CD4-positive, alpha-beta T cell (primary cell): Measurements from ENCODE around the gene TTN. TPM values are rescaled to one million over a fixed set of nuclear protein-coding genes. Genes with fewer than 3 reads are reported as not detected.

ENCODE experiments used
- ATAC-seq: fragments of 200-7000 bp; cut with Tn5 transposase; one replicate; pipeline ENCODE4 v1.10.0; 2022; ENCODE audit warnings: mild to moderate bottlenecking; ENCODE audit not compliant: poor library complexity
- CTCF ChIA-PET: fragments of 350-600 bp; sonication (Branson Sonifier 250); formaldehyde crosslinking; loops from one replicate; lab custom pipeline; 2021; ENCODE audit warnings: antibody characterized with exemption, inconsistent platforms; lab: Charles Lee
- POLR2A ChIA-PET: fragments of 350-600 bp; sonication (Branson Sonifier 250); formaldehyde crosslinking; loops from one replicate; lab custom pipeline; 2021; ENCODE audit warnings: antibody characterized with exemption, inconsistent platforms; lab: Charles Lee
- DNase-seq, 14 experiments: peaks; one replicate each; pipeline ENCODE4 v3.0.0-alpha.2; 2013 to 2020; ENCODE audit warnings: mixed read lengths in 2 of 14
- H3K27ac ChIP-seq, 2 donors: one replicate each; pipeline versions ENCODE4 v1.5.1 to v1.7.0; 2013; ENCODE audit warnings: low read length in 2 of 2, low read depth in 1 of 2, mild to moderate bottlenecking in 1 of 2
- H3K27me3 ChIP-seq, 2 experiments: 1 replicate in 1 of 2; 2 replicates in 1 of 2; pipeline versions ENCODE4 v1.6.1 to v1.7.0; 2013; ENCODE audit warnings: low read length in 2 of 2, control low read depth in 1 of 2, mild to moderate bottlenecking in 1 of 2, moderate library complexity in 1 of 2; ENCODE audit not compliant: insufficient read depth in 2 of 2, control insufficient read depth in 1 of 2
- H3K36me3 ChIP-seq: one replicate; pipeline ENCODE4 v1.6.1; 2013; ENCODE audit warnings: low read length, control low read depth; ENCODE audit not compliant: insufficient read depth
- H3K4me1 ChIP-seq: one replicate; pipeline ENCODE4 v1.6.1; 2013; ENCODE audit warnings: low read length, control low read depth; ENCODE audit not compliant: insufficient read depth
- H3K4me3 ChIP-seq: one replicate; pipeline ENCODE4 v1.5.1; 2013; ENCODE audit warnings: mild to moderate bottlenecking, low read length, moderate library complexity
- H3K9me3 ChIP-seq, 2 experiments: 1 replicate in 1 of 2; 2 replicates in 1 of 2; pipeline versions ENCODE4 v1.6.1 to v1.7.0; 2013; ENCODE audit warnings: low read length in 2 of 2, mild to moderate bottlenecking in 2 of 2, control low read depth in 1 of 2, moderate library complexity in 1 of 2; ENCODE audit not compliant: control insufficient read depth in 1 of 2, insufficient read depth in 1 of 2
- H3K27ac Mint-ChIP-seq: one replicate; pipeline ENCODE4 v1.8.0; 2020; ENCODE audit warnings: mixed read lengths
- H3K27me3 Mint-ChIP-seq: one replicate; pipeline ENCODE4 v1.8.0; 2021; ENCODE audit warnings: mixed read lengths
- H3K36me3 Mint-ChIP-seq: one replicate; pipeline ENCODE4 v1.8.0; 2021; ENCODE audit warnings: low read depth, mixed read lengths
- H3K4me1 Mint-ChIP-seq: one replicate; pipeline ENCODE4 v1.8.0; 2021; ENCODE audit warnings: low read depth, mixed read lengths
- H3K4me3 Mint-ChIP-seq: one replicate; pipeline ENCODE4 v1.8.0; 2020; ENCODE audit warnings: mild to moderate bottlenecking, mixed read lengths
- H3K9me3 Mint-ChIP-seq: one replicate; pipeline ENCODE4 v1.8.0; 2020; ENCODE audit warnings: mixed read lengths
- CTCF ChIP-seq: fragments of 200-600 bp; IDR thresholded peaks from one replicate; pipeline ENCODE4 v1.8.0; 2022; ENCODE audit warnings: antibody characterized with exemption, mild to moderate bottlenecking
- intact Hi-C, 2 experiments: fragments of 100-400 bp; cut with DNase I in 1 of 2; cut with micrococcal nuclease in 1 of 2; formaldehyde crosslinking; loops; one replicate each; pipeline versions ENCODE4 v1.15.1 to v1.9.0; 2023 to 2025; cut with DNase I, micrococcal nuclease
- total RNA-seq, 174 experiments: library from RNA in 2 of 174; stranded (reverse) in 2 of 174; gene quantifications; one replicate each; pipeline ENCODE4 v1.2.3 and lab custom pipeline; 2021 to 2026

TTN gene
- total RNA-seq, 2 experiments from 2014 or later: 27.5 to 29.2 TPM

GRCh38 chr2:178629463-178629862, 177.8 kb downstream of the TTN start:
- Mint-ChIP-seq H3K27me3 (no peaks in the 10 kb centered on the region), H3K4me3 (no peak overlapping the region), H3K36me3 (peaks cover 66% of the 10 kb centered on the region), H3K4me1 (no peaks in the 10 kb centered on the region), H3K9me3 (no peaks in the 10 kb centered on the region), H3K27ac (no peak overlapping the region)
- H3K27ac ChIP-seq: no peak overlapping the region
- peaks cover 4% of the 10 kb centered on the region for H3K36me3 ChIP-seq
- H3K4me3 ChIP-seq: no peak overlapping the region
- H3K27me3 ChIP-seq: no peaks in the 10 kb centered on the region
- no peak for TF ChIP-seq CTCF
- DNase-seq: no peak
- ATAC-seq: no peak
- intact Hi-C loops: no loop called here
- H3K4me1 ChIP-seq: no peaks in the 10 kb centered on the region
- H3K9me3 ChIP-seq: no peaks in the 10 kb centered on the region
- ChIA-PET POLR2A (no interaction called here), CTCF (no interaction called here)

GRCh38 chr2:178628605-178629004, 178.6 kb downstream of the TTN start:
- H3K4me1 ChIP-seq: no peaks in the 10 kb centered on the region
- no peak overlapping the region for H3K4me3 ChIP-seq
- Mint-ChIP-seq H3K27ac (no peak overlapping the region), H3K27me3 (no peaks in the 10 kb centered on the region), H3K4me3 (no peak overlapping the region), H3K36me3 (peaks cover 66% of the 10 kb centered on the region), H3K4me1 (no peaks in the 10 kb centered on the region), H3K9me3 (no peaks in the 10 kb centered on the region)
- no peak overlapping the region for H3K27ac ChIP-seq
- peaks cover 4% of the 10 kb centered on the region for H3K36me3 ChIP-seq
- intact Hi-C loops: no loop called here
- ATAC-seq: no peak
- ChIA-PET CTCF (interaction anchor here (1.8 kb wide), 1 partner anchor 22 kb away, joined by 4 read pairs; no protein-coding TSS in a partner anchor), POLR2A (no interaction called here)
- TF ChIP-seq CTCF: no peak
- no peaks in the 10 kb centered on the region for H3K9me3 ChIP-seq
- DNase-seq: no peak
- H3K27me3 ChIP-seq: no peaks in the 10 kb centered on the region

- no peaks in the 10 kb centered on the region for H3K27me3 Mint-ChIP-seq
- H3K9me3 Mint-ChIP-seq: no peaks in the 10 kb centered on the region
- intact Hi-C loops: no loop called here
- no peak for TF ChIP-seq CTCF
- H3K4me3 Mint-ChIP-seq: no peak overlapping the region
- Histone ChIP-seq H3K27me3 (no peaks in the 10 kb centered on the region), H3K27ac (no peak overlapping the region), H3K36me3 (no peaks in the 10 kb centered on the region), H3K4me1 (no peaks in the 10 kb centered on the region), H3K9me3 (no peaks in the 10 kb centered on the region), H3K4me3 (no peak overlapping the region)
- H3K27ac Mint-ChIP-seq: no peak overlapping the region
- DNase-seq (no peak), ATAC-seq (no peak)
- H3K36me3 Mint-ChIP-seq: peaks cover 65% of the 10 kb centered on the region
- no peaks in the 10 kb centered on the region for H3K4me1 Mint-ChIP-seq
- ChIA-PET CTCF (interaction anchor here (1.8 kb wide), 1 partner anchor 21 kb away, joined by 4 read pairs; no protein-coding TSS in a partner anchor), POLR2A (no interaction called here)
Observed at GRCh38 chr2:178627401-178627800, 179.8 kb downstream of the TTN start.
